Smooth muscle cell of the umbilical artery (primary cell): ENCODE results near the gene LAG3. TPM values are rescaled to one million over a fixed set of nuclear protein-coding genes. Genes with fewer than 3 reads are reported as not detected.

Experiments used
- total RNA-seq: library from RNA; depleted of rRNA; stranded (reverse); fragments of >200 nt; gene quantifications from 2 replicates; pipeline ENCODE4 v1.2.3, GENCODE V29; 2014

The LAG3 gene
- 0.05 TPM in 1 of 2 replicates, not detected in the other for total RNA-seq

GRCh38 chr12:6772331-6772695, at the start of gene LAG3:
LAG3 (plus strand) TSS chr12:6772520; CDS start chr12:6772853, 333 bp downstream.

GRCh38 chr12:6723607-6724408, 48.5 kb upstream of the LAG3 start, which contains the start of gene COPS7A:
COPS7A (plus strand) TSS chr12:6724046; CDS start chr12:6724657, 611 bp downstream.

GRCh38 chr12:6752921-6753771, 19.2 kb upstream of the LAG3 start, which contains the start of gene MLF2:
MLF2 (minus strand) TSS chr12:6753141; CDS start chr12:6752334, 807 bp downstream.

DNA sequence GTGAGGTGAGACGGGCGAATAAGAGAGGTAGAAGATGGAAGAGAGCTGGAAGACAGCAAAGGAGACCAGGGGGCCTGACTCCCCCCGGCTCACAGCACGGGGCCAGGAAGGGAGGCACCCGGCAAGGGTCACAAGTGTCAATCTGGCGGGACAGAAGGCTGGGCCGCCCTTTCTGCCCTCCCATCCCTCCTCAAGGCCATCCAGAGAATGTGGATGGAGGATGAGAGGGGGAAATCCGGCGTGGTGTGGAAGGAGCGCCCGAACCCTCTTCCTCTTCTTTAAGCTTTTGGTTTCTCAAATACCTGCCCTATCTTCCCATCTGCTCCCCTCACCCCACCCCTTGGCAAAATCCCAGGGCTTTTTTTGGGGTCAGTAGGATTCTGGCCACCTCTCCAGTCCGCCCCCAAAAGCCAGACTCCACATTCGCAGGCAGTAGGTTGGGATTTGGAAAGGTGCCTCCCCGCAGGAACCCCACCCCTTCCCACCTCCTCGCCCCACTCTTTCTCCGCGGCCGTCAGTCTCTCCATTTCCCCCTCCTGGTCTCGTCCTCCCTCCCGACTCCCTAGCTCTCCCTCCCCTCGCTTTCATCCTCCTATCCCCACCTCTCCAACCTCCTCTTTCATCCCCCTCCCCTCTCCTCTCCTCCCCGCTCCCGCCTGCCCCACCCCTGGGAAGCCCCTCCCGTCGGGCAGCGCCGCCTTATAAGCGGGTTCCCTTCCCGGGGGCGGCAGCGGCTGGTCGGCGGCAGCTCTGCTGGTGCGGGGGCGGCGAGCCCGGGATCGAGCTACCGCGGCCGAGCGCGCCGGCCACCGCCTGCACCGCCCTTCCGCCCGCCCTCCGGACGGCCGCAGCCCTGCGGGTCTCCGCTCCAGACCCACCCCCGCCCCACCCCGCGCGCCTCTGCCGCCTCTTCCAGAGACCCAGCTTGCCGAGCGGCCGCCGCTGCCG, 6.4 kb upstream of the LAG3 start, which contains the start of gene PTMS:
TSS of gene PTMS (plus strand) at position 730 of the 948 bp plus-strand sequence. CDS start 343 bp downstream, outside the sequence.

DNA sequence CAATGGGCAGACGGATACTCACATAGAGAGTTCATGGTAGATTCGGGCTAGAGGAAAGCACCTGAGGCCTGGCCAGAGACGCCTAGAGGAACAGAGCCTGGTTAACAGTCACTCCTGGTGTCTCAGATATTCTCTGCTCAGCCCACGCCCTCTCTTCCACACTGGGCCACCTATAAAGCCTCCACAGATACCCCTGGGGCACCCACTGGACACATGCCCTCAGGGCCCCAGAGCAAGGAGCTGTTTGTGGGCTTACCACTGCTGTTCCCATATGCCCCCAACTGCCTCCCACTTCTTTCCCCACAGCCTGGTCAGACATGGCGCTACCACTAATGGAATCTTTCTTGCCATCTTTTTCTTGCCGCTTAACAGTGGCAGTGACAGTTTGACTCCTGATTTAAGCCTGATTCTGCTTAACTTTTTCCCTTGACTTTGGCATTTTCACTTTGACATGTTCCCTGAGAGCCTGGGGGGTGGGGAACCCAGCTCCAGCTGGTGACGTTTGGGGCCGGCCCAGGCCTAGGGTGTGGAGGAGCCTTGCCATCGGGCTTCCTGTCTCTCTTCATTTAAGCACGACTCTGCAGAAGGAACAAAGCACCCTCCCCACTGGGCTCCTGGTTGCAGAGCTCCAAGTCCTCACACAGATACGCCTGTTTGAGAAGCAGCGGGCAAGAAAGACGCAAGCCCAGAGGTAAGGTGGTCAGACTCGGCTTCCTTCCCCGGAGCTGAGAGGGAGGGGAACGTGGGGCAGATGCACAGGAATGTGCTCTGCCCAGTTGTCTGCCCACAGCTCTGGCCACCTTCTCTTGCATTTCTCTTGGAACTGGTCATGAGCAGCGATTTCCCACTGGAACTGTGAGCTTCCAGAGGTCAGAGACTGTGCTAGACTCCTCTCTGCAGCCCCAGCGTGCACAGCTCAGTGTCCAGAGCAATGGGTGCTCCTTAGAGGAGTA, 16.9 kb downstream of the LAG3 start, which contains the start of gene CD4:
TSS of gene CD4 (plus strand) at position 557 of the 953 bp plus-strand sequence. CDS start 10,611 bp downstream, outside the sequence.

DNA sequence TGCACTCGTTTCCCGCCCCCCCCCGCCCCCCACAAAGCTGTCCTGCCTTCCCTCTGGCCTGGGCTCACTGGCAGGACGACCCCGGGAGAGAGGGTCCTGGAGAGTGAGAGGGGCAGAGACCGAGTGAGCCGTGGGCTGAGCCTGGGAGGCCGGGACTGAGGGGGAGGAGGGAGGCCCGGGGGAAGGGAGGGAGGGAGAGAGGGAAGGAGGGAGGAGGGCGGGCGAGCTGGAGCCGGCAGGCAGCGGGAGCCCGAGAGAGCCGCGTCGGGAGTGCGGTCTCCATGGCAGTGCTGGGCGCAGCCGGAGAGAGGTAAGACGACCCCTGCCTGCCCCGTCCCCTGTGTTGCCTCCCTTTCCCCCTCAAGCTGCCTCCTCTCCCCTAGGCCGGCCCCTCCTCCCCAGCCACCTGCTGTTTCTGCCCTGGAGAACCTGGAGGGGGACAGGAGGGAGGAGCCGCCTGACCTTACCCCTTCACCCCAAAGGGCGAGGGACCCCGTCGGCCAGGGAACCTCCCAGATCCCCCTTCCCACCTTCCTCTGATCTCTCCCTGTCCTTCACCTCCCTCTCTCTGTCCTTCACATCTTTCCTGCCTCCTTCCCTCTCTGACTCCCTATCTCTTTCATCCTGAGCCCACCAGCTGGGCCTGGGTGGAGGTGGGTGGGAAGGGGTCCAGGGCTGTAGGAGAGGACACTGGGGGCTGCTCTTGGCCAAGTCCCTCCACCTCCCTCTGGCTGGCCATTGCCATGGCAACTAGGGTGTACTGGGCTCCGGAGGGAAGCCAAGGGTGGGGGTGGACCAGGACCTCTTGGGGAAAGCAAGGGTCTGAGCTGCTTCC, 49.5 kb downstream of the LAG3 start, which contains the start of gene GPR162:
TSS of gene GPR162 (plus strand) at position 231 of the 835 bp plus-strand sequence. CDS start 2,078 bp downstream, outside the sequence.

Other genes with a start within 250 kb of the LAG3 start
- 7,061 and 9,871 TPM in 2 replicates for gene GAPDH, start 238.0 kb upstream of the LAG3 start, total RNA-seq
- gene IFFO1, start 216.5 kb upstream of the LAG3 start, total RNA-seq, result 10.4 and 11.8 TPM in 2 replicates
- 20.8 and 32.5 TPM in 2 replicates for gene NOP2, start 204.2 kb upstream of the LAG3 start, total RNA-seq
- 195 and 243 TPM in 2 replicates for gene CHD4, start 165.1 kb upstream of the LAG3 start, total RNA-seq
- gene LPAR5, start 136.6 kb upstream of the LAG3 start, total RNA-seq, result not detected in 2 replicates
- gene ACRBP, start 125.1 kb upstream of the LAG3 start, total RNA-seq, result 0.46 TPM in 1 of 2 replicates, not detected in the other
- 26.4 and 36.8 TPM in 2 replicates for gene ING4, start 109.4 kb upstream of the LAG3 start, total RNA-seq
- 11.0 and 20.2 TPM in 2 replicates for gene ZNF384, start 83.1 kb upstream of the LAG3 start, total RNA-seq
- gene PIANP, start 71.7 kb upstream of the LAG3 start, total RNA-seq, result 0.23 and 0.30 TPM in 2 replicates
- gene COPS7A, start 48.5 kb upstream of the LAG3 start, total RNA-seq, result 78.9 and 83.4 TPM in 2 replicates
- 184 and 213 TPM in 2 replicates for gene MLF2, start 19.4 kb upstream of the LAG3 start, total RNA-seq
- 37.4 and 109 TPM in 2 replicates for gene PTMS, start 6.2 kb upstream of the LAG3 start, total RNA-seq
- 1.0 and 1.5 TPM in 2 replicates for gene CD4, start 17.0 kb downstream of the LAG3 start, total RNA-seq
- 2.1 and 2.6 TPM in 2 replicates for gene GPR162, start 49.3 kb downstream of the LAG3 start, total RNA-seq
- gene P3H3, start 55.9 kb downstream of the LAG3 start, total RNA-seq, result 216 and 275 TPM in 2 replicates
- gene GNB3, start 68.4 kb downstream of the LAG3 start, total RNA-seq, result 3.6 and 4.7 TPM in 2 replicates
- gene CDCA3, start 78.8 kb downstream of the LAG3 start, total RNA-seq, result 2.1 and 8.1 TPM in 2 replicates
- 87.9 and 120 TPM in 2 replicates for gene USP5, start 79.6 kb downstream of the LAG3 start, total RNA-seq
- gene TPI1, start 95.0 kb downstream of the LAG3 start, total RNA-seq, result 1,296 and 1,307 TPM in 2 replicates
- gene SPSB2, start 100.8 kb downstream of the LAG3 start, total RNA-seq, result 2.6 and 5.0 TPM in 2 replicates
- gene LRRC23, start 132.3 kb downstream of the LAG3 start, total RNA-seq, result 8.8 and 14.6 TPM in 2 replicates
- 78.1 and 80.9 TPM in 2 replicates for gene ENO2, start 142.1 kb downstream of the LAG3 start, total RNA-seq
- gene ATN1, start 155.4 kb downstream of the LAG3 start, total RNA-seq, result 20.2 and 26.3 TPM in 2 replicates
- gene RNU7-1, start 171.3 kb downstream of the LAG3 start, total RNA-seq, result not detected in 2 replicates
- gene C12orf57, start 171.5 kb downstream of the LAG3 start, total RNA-seq, result 47.2 and 210 TPM in 2 replicates
- not detected in 2 replicates for gene PTPN6, start 178.8 kb downstream of the LAG3 start, total RNA-seq
- gene PHB2, start 198.1 kb downstream of the LAG3 start, total RNA-seq, result 105 and 148 TPM in 2 replicates
- gene EMG1, start 198.4 kb downstream of the LAG3 start, total RNA-seq, result 45.7 and 48.1 TPM in 2 replicates
- gene LPCAT3, start 246.0 kb downstream of the LAG3 start, total RNA-seq, result 6.5 and 6.7 TPM in 2 replicates